ENCODE measurements around the gene SFT2D3.

GRCh38 chr2:127661949-127662510, 39.3 kb upstream of the SFT2D3 start:
- TF ChIP-seq GATA2 (IDR thresholded peaks at IDR 0.05; ENCODE audit: low read depth, low read length) (no peak), GATA3 (IDR thresholded peaks at IDR 0.05; ENCODE audit: low read depth, low read length) (no peak)
